Activated CD8-positive, alpha-beta memory T cell treated with anti-CD3 and anti-CD28 coated beads for 4 hours (primary cell): ENCODE results near the gene GABRR2.
"Not testable (repeated sequence)": the region's sequence is repeated elsewhere in the genome, so short reads cannot be mapped to it uniquely, and the experiment has no call there.

Source experiments
- DNase-seq, 2 donors: peaks; one replicate each; pipeline ENCODE4 v3.0.0-alpha.2; 2020; ENCODE audit warnings: low read depth in 2 of 2

The GABRR2 gene

DNA sequence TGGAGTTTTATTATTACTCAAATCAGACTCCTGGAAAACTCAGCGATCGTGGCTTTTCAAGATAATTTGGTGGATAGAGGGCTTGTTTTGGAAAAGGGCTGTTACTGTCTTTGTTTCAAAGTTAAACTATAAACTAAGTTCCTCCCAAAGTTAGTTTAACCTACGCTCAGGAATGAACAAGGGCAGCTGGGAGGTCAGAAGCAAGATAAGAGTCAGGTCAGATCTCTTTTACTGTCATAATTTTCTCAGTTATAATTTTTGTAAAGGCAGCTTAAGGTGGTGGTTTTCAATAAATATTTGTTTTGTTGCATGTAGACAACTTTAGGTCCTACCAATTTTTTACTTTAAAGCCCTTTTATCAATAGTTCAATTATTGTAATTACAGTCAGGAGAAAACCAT is 9.2 kb upstream of the GABRR2 start:
- no peak for DNase-seq

DNA sequence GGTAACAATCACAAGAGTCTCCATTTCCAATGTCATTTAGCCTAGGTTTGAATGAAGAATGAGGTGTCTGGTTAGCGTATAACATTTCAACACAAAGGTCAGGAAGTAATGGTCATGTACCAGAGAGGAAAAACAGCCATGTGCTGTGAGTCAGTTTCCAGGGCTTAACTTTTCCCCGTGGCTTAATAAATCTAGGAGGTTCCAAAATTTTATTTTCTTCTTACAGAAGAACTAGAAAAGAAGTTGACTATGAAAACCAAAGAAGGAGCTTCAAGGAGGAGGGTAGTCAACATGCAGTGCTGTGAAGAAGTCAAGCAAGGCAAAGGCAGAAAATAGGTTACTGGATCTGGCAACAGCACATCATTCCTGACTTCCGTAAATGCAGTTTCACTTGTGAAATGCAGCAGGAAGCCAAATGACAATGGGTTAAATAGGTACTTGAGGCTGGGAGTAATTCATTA is 8.4 kb upstream of the GABRR2 start:
- DNase-seq = no peak

DNA sequence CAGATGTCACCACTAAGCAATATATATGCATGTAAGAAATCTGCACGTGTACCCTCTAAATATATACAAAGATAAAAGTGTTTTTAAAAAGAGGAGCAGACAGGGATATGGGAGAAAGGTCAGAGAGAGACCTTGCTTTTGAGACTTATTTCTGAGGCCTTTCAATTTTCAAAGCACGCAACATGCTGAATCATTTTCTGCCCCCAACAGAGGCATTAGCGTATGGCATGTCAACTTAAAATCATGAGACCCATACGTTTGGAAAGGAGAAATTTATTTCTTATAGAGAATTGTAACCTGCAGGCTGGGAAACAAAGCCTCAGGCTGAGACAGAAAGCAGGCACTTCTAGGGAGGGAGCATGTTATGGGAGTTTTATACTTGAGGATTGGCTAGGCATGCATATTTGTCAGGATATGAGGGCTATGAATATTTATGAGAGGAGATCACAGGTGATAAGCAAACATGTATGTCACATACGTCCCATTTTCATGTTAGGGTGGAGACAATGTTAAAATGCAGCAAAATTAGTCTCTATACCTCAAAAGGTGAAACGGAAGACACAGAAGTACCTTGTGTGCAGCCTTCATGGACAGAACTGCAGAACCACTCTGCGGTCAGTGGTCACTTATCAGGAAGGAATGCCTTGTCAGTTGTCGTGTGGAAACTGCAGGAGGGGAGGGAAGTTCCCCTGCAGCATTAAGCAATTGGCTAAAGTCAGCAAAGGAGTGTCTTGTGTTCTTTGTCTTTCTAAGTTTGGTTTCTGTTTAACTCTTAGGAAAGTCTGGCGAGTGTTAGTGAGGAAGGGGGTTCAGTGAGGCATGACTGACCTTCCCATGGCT is 6.3 kb upstream of the GABRR2 start:
- no peak for DNase-seq

- no peak for DNase-seq
These were observed 5.0 kb upstream of the GABRR2 start for GRCh38 chr6:89320012-89320559.

GRCh38 chr6:89317067-89317466 is 2.0 kb upstream of the GABRR2 start:
- no peak for DNase-seq

GRCh38 chr6:89314692-89315091 is 407 bp downstream of the GABRR2 start:
- DNase-seq = no peak

GRCh38 chr6:89313006-89313405 is 2.1 kb downstream of the GABRR2 start:
- DNase-seq = no peak

- DNase-seq = no peak
These were observed 3.1 kb downstream of the GABRR2 start for GRCh38 chr6:89311853-89312531.

DNA sequence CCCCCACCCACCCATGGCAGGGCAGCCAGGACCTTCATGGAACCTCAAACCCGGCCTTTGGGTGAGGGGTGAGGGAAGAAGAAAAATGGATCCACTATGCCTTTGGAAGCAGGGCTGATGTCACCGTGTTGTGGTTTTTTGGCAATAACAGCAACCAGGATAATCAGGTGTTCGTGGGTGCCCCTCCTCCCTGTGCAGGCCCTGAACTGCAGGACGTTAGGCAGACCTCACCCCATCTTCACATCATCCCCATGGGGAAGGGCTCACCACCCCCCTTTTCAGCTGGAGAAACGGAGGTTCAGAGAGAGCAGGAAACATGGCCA is 3.6 kb downstream of the GABRR2 start:
- no peak for DNase-seq

DNA sequence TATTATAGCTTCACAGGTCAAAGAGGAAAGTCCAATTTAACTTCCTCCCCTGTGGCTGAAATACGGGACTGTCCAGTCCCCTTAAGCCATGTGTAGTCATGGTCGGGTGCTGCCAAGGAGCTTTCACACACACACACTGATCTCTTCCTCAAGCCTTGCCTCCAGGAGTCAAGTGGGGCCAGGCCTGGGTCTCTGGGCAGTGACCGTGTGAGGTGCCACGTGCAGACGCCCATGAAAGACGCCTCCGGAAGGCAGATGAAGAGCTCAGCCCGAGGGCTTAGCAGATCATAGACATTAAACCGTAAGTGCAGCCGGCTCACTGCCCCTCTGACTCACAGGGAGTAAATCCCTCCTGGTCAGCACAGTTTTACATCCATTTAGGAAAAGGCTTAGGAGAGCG is 4.2 kb downstream of the GABRR2 start:
- DNase-seq = no peak

GRCh38 chr6:89308525-89309395 is 6.3 kb downstream of the GABRR2 start:
- no peak for DNase-seq

DNA sequence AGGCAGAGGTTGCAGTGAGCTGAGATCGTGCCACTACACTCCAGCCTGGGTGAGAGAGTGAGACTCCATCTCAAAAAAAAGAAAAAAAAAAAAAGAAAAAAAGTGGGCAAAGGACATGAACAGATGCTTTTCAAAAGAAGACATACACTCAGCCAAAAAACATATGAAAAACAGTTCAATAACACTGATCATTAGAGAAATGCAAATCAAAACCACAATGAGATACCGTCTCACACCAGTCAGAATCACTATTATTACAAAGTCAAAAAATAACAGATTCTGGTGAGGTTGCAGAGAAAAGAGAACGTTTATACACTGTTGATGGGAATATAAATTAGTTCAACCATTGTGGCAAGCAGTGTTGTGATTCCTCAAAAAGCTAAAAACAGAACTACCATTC is 10.6 kb downstream of the GABRR2 start:
- DNase-seq = not testable (repeated sequence)

DNA sequence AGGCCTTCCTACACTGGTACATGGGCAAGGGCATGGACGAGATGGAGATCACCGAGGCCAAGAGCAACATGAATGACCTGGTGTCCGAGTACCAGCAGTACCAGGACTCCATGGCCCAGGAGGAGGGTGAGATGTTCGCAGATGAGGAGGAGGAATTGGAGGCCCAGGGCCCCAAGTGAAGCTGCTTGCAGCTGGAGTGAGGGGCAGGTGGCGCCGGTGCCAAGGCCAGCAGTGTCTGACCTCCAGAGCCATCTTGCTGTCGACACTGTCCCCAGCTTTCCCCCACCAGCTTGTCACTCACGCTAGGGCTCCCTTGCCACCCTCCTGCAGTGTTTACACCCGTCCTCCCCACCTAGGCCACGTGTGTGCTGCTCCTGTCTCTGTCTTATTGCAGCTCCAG is 12.2 kb downstream of the GABRR2 start:
- no peak for DNase-seq

GRCh38 chr6:89302195-89302770 is 12.8 kb downstream of the GABRR2 start:
- no peak for DNase-seq

DNA sequence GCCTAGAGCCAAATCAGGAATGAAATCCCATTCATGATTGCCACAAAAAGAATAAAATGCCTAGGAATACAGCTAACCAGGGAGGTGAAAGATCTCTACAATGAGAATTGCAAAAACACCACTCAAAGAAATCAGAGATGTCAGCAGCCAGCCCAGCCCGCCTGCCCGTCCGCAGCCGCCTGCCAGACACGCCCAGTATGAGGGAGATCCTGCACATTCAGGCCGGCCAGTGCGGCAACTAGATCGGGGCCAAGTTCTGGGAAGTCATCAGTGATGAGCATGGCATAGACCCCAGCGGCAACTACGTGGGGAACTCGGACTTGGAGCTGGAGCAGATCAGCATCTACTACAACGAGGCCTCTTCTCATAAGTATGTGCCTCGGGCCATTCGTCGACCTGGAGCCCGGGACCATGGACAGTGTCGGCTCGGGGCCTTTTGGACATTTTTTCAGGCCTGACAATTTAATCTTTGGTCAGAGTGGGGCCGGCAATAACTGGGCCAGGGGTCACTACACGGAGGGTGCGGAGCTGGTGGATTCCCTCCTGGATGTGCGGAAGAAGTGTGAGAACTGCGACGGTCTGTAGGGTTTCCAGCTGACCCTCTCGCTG is 13.4 kb downstream of the GABRR2 start:
- no peak for DNase-seq

GRCh38 chr6:89299466-89299850 is 15.6 kb downstream of the GABRR2 start:
- DNase-seq = no peak

- DNase-seq = peak in 1 of 2 donors; percentile 11
These were observed 16.2 kb downstream of the GABRR2 start for GRCh38 chr6:89298680-89299465.

- peak; percentile 36 to 38 for DNase-seq
These were observed 17.3 kb downstream of the GABRR2 start for GRCh38 chr6:89297695-89298351.

- no peak for DNase-seq
These were observed 19.1 kb downstream of the GABRR2 start for GRCh38 chr6:89295981-89296380.

GRCh38 chr6:89295116-89295515 is 20.0 kb downstream of the GABRR2 start:
- DNase-seq = not testable (repeated sequence)
